SK-N-DZ (cell line): Measurements from ENCODE around the gene ARHGDIA.

Source experiments
- DNase-seq: peaks from one replicate; pipeline ENCODE4 v3.0.0-alpha.2; 2015; ENCODE audit warnings: low spot score

The ARHGDIA gene

DNA sequence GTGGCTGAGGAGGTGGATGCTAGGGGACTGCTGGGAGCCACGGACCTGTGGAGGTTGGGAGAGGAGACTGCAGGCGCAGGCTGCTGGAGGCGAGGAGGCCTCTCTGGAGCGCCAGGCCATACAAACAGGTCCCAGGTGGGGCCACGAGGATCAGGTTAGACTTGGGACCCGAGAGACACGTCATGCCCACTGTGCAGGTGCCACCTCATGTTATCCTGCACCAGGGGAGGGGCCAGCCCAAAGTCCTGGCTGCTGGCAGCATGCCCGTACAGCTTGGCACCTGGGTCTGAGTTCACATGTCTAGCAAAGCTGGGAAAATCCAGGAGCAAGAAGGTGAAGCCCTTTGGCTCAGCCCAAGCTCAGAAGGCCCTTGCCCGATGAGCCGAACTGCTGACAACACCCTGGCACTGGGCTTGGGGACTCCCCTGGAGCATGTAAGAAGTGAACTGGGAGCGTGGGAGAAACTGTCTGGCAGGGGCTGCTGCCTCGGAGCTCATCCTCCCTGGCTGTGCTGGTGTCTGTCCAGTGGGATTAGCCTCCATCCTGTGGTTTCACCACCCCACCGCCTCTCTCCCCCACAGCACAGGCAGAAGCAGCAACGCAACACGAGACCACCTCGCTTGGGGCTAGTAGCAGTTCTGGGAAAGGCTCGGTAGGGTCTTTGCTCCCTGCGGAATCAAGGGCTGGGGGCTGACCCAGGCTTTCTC is 5.3 kb downstream of the ARHGDIA start:
- DNase-seq, result no peak

DNA sequence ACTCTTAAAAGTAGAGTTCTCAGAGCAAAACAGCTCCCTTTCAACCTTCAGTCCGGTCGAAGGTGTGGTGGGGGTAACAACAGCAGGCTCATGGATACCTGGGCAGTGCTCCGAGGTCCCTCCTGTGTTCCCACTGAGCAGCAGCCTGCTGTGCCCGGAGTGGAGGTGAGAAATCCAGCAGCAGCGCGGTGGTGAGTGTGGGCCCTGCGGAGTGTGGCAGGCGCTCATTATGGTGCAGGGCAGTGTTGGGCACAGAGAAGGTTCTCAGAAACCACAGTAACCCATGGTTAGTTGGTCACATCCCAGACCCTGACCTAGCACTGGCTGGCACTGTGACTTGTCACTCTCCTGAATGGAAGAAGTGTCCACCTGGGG is 5.8 kb downstream of the ARHGDIA start:
- no peak for DNase-seq

DNA sequence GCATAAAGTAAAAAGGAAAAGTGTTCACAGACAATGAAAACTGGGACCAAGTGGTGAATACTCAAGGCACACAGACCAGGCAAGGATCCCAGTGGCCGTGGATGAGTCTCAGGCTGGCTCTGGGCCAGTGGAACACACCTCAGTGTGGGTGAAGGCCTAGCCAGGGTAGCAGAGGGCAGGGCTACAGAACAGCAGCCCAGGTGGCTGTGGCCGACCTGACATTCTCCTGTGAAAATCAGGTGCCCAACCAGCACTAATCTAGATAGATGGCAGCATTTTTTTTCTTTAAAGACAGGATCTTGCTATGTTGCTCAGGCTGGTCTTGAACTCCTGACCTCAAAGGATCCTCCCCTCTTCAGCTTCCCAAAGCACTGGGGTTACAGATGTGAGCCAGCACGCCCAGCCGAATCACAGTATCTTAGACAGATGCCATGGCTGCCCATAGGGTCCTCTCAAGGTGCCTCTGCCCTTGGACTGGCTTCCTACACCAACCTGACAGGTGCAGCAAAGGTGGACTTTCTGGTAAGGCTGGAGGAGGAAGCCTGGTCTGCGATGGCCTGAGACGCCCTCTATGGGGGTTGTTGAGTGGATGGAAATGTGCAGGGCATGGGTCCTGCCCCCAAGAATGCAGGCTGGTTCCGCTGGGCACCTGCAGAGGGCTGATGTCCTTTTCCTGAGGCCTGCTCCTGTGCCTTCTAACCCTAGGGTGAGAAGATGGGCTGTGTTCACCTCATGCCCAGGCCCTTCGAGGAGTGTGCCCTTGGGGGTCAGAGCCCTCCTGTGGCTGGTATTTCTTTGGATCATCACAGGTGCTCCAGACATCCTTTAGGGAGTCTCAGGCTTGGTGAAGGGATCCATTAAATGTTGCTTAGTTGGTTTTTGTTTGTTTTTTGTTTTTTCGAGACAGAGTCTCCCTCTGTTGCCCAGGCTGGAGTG is 7.0 kb downstream of the ARHGDIA start:
- DNase-seq, result no peak

DNA sequence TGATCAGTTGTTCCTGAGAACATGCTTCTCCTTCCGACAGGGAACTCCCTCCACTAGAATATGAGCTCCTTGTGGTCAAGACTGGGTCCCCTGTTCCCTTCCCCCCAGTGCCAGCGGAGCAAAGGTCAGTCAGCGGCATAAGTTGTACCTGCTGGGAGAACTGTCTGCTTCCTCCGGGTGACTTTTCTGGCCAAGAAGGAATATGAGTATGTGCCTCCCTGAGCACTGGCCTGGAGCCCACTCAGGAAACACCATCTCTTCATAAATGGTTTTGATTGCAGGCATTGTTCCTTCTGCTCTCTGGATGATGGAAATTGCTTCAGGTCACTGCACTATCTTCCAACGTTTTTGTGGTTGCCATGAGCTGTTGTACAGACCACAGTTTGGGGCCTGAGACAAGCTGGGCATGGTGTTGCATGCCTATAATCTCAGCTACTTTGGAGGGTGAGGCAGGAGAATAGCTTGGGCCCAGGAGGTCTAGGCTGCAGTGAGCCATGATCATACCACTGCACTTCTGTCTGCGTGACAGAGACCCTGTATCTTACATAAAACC is 7.9 kb downstream of the ARHGDIA start:
- no peak for DNase-seq

DNA sequence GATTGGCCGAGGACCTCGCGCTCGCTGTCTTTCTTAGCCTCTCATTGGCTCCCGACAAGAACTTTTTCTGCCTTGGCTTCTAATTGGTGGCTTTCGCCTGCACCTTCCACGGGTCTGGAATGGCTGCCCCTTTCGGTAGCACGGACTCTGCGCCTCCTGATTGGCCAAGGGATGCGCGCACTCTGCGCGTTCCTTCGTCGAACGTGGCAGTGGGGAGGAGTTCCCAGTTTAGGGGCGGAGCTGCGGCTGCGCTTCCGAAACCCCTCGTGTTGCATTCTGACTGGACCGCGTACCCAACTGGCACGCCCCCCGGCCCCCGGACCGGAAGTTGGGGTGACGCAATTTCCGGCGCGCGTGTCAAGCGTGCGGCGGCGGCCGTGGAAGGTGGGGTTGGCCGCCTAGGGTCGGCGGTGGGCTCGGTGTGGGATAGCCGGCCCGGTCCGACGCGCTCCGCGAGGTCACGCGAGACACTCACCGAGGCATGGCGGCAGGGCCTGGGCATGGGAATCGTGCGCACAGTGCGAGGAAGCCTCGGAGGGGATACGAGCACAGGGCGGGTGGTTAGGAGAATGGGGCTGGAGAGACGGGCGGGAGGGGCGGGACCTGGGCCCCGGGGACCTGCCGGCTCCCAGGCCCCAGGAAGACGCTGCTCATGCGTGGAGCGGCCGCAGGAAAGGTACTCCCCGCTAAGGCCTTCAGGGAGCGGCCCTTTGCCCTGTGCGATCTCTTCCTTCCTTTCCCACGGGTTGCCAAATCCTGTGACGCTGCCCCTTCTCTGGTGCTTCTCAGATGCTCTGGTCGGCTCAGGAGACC is 10.2 kb downstream of the ARHGDIA start:
- peak; percentile 100 for DNase-seq

DNA sequence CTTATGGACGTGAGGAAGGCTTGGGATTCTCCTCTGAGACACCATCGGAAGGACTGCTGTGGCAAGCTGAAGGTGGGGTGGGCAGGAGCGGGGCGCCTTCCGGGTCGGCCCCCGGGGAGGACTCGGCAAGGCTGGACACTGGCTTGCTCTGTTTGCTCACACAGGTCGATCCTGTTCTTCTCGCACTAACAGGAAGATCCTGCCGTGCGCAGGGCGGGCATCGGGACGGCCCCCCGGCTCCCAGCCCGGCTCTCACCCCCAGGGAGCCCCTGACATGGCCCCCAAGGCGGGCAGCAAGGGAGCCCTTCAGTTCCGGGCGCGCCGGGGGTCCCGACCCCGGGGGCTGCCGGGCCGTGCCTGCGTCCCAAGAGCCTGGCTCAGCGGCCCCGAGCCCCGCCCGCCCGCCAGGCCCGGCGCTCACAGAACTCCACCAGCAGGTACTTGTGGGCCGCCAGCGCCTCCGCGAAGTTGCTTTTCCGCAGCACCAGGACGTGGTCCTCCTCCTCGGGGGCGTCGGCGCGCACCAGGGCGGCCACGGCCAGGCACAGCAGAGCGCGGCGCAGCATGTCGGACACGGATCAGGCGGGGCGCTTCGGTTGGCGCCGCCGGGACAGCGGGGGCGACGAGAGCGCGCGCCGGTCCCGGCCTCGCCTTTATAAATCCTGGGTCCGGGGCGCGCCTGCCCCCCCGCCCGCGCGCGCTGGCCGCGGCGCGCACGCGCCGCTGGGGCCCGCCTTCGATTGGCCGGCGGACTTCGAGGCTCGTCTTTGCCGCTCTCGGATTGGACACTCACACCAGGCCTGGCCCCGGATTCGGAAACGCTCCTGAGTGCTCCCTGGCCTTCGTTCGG is 11.0 kb downstream of the ARHGDIA start, which contains the start of gene P4HB:
Gene P4HB (minus strand): TSS at position 630 of the 850 bp plus-strand sequence. CDS start 64 bp downstream, at position 566.
- no peak for DNase-seq

DNA sequence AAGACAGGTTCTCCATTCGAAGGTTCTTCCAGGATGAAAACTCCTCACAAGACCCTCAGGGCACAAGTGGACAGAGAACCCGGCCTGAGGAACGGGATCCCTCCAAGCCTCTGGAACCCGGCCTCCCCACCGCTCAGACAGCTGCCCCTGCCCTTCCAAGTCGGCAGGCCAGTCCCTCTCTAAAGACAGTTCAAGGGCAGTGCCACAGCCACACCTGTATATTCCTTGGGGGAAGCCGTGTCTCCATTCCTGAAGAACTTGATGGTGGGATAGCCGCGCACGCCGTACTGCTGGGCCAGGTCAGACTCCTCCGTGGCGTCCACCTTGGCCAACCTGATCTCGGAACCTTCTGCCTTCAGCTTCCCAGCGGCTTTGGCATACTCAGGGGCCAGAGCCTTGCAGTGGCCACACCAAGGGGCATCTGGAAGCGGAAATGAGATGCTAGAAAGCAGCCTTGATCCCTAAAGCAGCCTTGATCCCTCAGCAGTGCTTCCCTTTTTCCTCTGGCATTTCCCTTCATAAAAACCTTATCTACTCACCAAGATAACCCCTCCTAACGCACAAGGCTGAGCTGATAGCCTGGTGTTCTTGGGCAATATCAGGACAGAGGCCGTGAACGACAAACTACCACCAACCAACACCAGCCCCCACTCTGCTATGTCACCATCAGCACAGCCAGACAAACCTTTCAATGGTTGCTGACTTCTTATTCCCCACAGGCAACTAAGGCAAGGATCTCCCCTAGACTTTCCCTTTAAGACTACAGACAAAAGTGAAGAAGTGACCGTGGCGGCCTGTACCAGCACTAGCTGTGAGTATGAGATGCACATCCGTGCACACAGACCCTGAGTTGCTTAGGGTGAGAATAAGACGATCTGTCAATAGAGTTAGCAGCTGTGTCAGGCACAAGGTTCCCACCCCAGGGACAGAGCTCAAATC is 11.9 kb downstream of the ARHGDIA start:
- DNase-seq, result no peak

DNA sequence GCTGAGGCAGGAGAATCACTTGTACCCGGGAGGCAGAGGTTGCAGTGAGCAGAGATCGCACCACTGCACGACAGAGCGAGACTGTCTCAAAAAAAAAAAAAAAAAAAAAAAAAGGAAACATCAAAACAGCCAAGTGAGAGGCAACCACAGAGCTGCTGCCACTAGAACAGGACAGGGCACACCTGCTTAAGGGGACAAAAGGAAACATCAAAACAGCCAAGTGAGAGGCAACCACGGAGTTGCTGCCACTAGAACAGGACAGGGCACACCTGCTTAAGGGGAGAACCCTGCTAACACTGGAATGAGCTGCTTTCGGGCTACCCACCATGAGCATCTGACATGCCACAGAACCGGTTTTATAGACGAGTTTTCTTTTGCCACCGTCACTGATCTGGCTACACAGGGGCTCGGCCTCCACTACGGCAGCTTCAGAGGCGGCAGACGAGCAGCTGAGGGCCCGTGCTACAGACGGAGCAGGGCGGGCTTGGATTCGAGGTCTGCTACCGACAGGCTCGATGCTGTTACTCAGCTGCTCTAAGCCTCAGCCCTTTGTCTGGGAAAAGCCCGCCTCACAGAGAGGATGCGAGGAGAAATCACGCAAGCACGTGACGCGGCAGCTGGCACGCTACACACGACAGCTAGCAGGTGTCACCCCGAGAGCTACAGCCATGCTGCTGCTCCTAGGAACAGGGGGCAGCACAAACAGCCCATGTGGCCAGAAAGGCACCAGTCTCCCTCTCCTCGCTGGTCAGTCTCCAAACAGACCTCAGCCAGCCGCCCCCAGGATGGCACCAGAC is 12.8 kb downstream of the ARHGDIA start:
- no peak for DNase-seq

DNA sequence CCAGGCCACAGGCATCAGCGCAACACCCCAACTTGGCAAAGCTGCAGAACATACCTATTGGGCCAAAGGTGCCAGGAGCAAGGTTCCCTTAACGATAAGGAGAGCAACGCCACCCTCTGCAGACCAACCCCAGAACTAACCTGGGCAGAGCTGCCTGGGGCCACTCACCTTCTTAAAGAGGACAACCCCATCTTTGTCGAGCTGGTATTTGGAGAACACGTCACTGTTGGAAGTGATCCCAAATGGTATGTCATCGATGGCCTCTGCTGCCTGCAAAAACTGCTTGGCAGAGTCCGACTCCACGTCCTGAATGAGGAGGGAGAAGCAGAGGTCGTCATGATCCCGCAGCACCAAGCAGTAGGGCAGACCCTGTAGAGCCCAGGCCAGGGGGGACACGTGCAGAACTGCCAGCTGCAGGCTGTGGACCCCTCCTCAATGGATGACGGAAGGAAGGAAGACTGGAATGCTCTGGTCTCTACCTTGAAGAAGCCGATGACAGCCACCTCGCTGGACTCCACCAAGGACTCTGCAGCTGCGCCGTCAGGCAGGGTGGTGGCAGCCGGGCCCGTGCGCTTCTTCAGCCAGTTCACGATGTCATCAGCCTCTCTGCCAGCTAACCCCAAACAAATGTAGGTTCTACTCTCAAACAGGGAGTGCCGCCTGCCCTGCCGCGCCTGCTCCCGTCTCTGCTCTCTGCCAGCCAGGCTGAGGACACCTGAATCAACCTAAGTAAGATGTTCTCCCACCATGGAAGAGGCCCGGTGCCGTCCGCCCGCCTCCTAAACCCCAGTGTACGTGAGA is 16.0 kb downstream of the ARHGDIA start:
- no peak for DNase-seq

DNA sequence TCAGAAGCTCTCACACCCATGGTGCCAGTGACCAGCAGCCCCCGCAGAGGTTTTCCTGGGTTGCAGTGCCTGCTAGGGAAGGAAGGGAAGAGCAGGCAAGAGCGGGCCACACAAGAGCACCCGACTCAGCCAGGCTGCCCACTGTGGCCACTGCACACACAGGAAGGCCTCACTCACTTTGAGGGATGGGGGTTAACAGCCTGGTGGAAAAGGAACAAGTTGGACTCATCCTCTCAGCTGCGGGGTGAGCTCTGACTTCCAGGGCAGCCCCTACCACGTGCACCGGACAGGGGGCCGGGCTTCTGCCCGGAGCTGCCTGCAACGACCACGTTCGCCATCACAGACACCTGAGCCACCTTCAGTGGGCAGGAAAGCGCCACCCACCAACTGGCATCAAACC is 18.9 kb downstream of the ARHGDIA start:
- DNase-seq, result no peak

DNA sequence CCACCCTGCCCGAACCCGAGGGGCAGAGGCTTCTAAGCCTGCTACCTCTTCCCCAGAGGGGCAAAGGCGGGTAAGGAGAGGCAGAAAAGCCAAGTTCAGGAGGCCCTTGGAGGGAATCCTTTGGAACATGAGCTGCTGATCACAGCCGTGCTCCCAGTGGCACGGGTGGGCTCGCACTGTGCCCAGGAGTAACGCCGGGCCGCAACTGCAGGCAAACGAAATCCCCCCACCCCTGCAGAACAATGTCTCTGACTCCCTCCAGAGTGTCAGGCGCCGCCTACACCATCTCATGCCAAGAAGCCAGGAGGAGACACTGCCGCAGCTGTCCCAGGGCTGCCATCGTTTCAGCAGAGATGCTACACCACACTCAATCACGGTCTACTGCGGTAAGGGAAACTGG is 19.7 kb downstream of the ARHGDIA start:
- DNase-seq, result no peak

DNA sequence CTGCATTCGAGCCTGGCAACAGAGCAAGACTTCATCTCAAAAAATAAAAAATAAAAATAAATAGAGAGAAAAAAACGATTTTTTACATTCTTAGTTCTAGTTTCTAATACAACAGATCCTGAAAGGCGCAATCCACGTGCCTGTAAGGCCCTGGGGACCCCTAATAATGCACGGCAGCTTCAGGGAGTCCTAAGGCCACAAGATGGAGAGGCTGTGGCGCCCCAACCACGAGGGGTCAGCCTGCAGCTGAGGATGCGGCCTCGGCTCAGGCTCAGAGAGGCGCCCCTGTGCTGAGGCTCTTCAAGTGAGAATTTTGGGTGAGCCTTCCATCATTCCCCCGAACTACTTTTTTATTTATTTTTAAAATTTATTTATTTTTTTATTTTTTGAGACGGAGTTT is 21.7 kb downstream of the ARHGDIA start:
- no peak for DNase-seq

DNA sequence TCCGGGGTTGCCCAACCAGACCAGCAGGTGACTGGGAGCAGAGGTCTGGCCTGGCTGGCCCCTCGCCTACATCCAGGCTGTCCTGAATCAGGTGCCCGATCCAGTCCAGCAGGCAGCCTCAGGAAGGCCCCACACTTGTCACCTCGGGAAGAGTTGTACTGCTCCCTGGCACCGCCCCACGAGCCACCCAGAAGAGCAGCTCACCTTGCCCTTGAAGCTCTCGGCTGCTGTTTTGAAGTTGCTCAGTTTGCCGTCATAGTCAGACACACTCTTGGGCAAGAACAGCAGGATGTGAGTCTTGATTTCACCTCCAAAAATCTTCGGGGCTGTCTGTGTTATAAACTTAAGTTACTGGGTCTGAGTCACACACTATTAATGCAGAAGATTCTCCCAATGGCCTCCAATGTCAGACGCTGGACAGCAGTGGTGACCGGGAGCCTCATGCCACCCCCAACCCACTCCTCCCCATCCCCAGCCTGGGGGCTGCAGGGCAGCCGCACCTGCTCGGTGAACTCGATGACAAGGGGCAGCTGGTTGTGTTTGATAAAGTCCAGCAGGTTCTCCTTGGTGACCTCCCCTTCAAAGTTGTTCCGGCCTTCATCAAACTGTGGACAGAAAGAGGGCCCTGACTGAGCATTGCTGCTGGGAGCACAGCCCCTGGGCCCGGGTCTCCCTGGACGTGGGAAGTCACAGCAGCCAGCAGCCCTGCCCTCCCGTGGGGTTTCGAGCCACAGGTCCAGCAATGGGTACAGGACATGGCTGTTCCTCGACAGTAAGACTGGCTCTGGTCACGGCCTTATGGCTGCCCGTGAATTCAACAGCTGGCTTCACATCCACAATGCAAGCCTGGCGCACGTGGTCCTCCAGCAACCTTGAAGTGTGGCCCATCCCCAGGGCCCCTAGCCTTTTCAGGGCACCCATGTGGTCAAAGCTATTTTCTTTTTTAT is 24.1 kb downstream of the ARHGDIA start:
- no peak for DNase-seq

DNA sequence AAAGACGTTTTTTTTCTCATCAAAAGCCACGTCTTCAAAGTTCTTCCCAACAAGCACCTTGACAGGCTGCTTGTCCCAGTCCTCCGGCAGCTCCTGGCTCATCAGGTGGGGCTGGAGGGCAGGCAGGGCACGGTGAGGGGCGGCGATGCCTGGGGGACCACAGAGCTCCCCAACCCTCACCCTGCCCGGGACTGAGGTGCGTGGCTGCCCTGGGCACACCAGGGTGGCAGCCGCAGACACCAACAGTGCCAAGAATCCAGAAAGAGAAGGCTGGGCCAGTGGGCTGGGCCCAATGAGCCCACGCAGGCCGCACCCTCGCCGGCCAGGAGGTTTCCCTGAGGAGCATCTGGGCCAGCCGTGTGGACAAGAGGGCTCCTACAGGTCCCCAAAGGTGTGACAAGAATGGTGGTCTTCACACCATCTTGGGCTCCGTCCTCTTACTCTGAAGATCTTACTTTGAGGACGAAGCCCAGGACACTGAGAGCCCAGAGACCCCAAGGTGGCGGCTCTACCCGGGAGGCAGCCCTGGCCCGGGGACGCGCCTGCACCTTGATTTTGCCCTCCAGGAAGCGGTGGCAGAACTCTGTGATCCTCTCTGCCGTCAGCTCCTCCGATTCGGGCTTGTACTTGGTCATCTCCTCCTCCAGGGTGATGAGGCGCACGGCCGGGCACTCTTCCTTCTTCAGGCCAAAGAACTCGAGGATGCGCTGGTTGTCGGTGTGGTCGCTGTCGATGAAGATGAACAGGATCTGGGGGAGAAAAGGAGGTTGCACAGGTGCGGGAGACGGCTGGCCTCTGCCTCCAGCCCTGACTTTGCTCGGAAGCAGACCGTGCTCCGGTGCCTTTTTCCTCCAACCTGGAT is 25.0 kb downstream of the ARHGDIA start:
- DNase-seq, result no peak

DNA sequence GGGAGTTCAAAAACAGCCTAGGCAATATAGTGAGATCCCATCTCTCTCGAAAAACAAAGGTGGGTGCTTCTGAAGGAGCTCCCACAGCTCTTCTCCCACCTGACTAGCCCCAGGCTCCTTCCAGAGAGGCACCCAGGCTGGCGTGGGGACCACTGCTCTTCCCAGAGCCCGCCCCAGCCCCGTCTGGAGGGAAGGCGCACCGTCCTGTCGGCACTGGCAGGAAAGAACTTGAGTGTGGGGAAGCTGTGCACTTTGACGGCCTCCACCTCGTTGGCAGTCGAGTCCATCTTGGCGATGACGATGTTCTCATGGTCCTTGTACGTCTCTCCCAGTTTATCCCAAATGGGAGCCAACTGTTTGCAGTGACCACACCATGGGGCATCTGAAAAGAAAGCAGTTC is 25.8 kb downstream of the ARHGDIA start:
- no peak for DNase-seq

DNA sequence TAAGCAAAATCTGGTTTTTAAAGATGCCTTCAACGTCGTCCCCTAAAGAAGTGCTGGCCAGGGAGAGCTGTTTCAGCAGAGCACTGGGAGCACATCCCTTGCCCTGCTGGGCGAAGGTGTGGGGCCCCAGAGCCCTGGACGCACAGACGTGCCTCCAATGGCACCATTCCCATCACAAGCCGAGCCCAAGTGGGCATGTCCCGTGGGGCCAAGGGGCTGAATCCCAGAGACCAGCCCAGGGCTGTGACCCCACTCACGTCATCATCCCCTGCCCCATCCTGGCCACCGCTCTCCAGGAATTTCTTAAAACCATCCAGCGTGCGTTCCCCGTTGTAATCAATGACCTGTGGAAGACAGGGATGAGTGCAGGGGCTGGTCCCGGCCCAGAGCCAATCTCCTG is 26.2 kb downstream of the ARHGDIA start:
- no peak for DNase-seq
